GM19193 (cell line): Measurements from ENCODE around the gene PPP1R14C.

Experiments used
- POLR2A ChIP-seq: IDR thresholded peaks from 4 replicates; pipeline ENCODE4 v1.6.1; 2011; ENCODE audit not compliant: insufficient read depth, insufficient read length; ENCODE audit errors: extremely low read depth

The PPP1R14C gene

GRCh38 chr6:150129616-150130505, 13.0 kb upstream of the PPP1R14C start:
- no peak for TF ChIP-seq POLR2A

GRCh38 chr6:150133686-150134085, 9.2 kb upstream of the PPP1R14C start:
- no peak for TF ChIP-seq POLR2A

- no peak for TF ChIP-seq POLR2A
These were observed 8.4 kb upstream of the PPP1R14C start for GRCh38 chr6:150134280-150134920.

- no peak for TF ChIP-seq POLR2A
These were observed 4.2 kb upstream of the PPP1R14C start for GRCh38 chr6:150138638-150139037.

GRCh38 chr6:150139533-150139932, 3.3 kb upstream of the PPP1R14C start:
- no peak for TF ChIP-seq POLR2A

GRCh38 chr6:150140236-150140969, 2.4 kb upstream of the PPP1R14C start:
- no peak for TF ChIP-seq POLR2A

- no peak for TF ChIP-seq POLR2A
These were observed 661 bp upstream of the PPP1R14C start for GRCh38 chr6:150142097-150142669.

- TF ChIP-seq POLR2A = no peak
These were observed 861 bp downstream of the PPP1R14C start for GRCh38 chr6:150143516-150144293.

GRCh38 chr6:150144294-150144868, 1.5 kb downstream of the PPP1R14C start:
- no peak for TF ChIP-seq POLR2A

GRCh38 chr6:150145427-150145826, 2.6 kb downstream of the PPP1R14C start:
- TF ChIP-seq POLR2A = no peak

- no peak for TF ChIP-seq POLR2A
These were observed 3.0 kb downstream of the PPP1R14C start for GRCh38 chr6:150145830-150146229.

GRCh38 chr6:150146436-150146835, 3.6 kb downstream of the PPP1R14C start:
- TF ChIP-seq POLR2A = no peak

GRCh38 chr6:150149146-150149545, 6.3 kb downstream of the PPP1R14C start:
- no peak for TF ChIP-seq POLR2A

- TF ChIP-seq POLR2A = no peak
These were observed 7.6 kb downstream of the PPP1R14C start for GRCh38 chr6:150150458-150150820.
